ENCODE data around the gene STRA8. TPM values are rescaled to one million over a fixed set of nuclear protein-coding genes. Genes with fewer than 3 reads are reported as not detected.

STRA8 gene, protein sequence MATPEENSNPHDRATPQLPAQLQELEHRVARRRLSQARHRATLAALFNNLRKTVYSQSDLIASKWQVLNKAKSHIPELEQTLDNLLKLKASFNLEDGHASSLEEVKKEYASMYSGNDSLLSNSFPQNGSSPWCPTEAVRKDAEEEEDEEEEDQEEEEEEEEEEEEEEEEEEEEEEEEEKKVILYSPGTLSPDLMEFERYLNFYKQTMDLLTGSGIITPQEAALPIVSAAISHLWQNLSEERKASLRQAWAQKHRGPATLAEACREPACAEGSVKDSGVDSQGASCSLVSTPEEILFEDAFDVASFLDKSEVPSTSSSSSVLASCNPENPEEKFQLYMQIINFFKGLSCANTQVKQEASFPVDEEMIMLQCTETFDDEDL
- total RNA-seq, result not detected in 2 replicates

GRCh38 chr7:135233570-135233969 is at the start of gene STRA8:
Gene STRA8, plus strand, starts transcription at chr7:135233838. Its CDS starts 6,687 bp downstream, at chr7:135240525.

DNA sequence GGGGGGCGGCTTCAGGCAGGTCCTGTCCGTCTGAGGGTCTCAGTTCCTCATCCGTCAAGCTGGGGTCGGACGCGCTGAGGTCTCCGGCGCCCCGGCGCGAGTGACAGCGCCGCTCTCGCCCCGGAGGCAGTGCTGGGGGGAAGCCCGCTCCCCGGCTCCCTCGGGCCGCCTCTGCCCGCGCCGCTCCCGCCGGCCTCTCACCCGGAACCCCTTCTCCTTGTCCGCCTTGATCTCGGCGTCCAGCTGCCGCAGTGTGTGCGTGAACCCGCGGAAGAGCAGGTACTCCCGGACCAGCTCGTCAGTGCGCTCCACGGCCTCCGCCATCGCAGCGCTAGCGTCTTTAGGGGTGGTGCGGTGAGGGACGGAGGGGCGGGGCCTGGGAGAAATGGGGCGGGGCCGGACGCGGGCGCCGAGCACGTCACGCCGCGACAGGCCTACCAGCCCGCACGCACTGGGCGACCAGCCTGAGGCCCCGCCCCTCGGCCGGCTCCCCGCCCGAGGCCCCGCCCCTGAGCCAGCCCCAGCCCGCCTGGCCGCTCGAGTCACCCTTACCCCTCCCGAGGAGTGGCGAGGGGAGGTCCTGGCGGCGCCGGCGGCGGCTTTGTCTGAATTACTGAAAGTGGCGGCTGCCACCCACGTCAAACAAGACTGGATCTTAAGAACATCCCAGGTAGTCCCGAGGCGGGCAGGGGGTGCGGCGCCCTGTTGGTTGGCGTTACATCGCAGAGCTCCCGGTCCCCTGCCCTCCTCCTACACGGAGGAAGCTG is 22.3 kb upstream of the STRA8 start, which contains the start of gene WDR91:
Gene WDR91, minus strand, starts transcription at position 348 of the 767 bp plus-strand sequence. Its CDS starts 24 bp downstream, at position 324.

Other genes starting within 250 kb of the STRA8 start
- gene AGBL3, start 247.3 kb upstream of the STRA8 start, total RNA-seq, result 1.1 and 7.0 TPM in 2 replicates
- gene TMEM140, start 85.8 kb upstream of the STRA8 start, total RNA-seq, result 25.7 and 31.1 TPM in 2 replicates
- 25.1 and 32.4 TPM in 2 replicates for gene CYREN, start 63.1 kb upstream of the STRA8 start, total RNA-seq
- 4.4 and 7.2 TPM in 2 replicates for gene WDR91, start 22.3 kb upstream of the STRA8 start, total RNA-seq

Data from cardiac ventricle fibroblast (primary cell).